ENCODE measurements around the gene INO80C.

- TF ChIP-seq, protein P1, sequence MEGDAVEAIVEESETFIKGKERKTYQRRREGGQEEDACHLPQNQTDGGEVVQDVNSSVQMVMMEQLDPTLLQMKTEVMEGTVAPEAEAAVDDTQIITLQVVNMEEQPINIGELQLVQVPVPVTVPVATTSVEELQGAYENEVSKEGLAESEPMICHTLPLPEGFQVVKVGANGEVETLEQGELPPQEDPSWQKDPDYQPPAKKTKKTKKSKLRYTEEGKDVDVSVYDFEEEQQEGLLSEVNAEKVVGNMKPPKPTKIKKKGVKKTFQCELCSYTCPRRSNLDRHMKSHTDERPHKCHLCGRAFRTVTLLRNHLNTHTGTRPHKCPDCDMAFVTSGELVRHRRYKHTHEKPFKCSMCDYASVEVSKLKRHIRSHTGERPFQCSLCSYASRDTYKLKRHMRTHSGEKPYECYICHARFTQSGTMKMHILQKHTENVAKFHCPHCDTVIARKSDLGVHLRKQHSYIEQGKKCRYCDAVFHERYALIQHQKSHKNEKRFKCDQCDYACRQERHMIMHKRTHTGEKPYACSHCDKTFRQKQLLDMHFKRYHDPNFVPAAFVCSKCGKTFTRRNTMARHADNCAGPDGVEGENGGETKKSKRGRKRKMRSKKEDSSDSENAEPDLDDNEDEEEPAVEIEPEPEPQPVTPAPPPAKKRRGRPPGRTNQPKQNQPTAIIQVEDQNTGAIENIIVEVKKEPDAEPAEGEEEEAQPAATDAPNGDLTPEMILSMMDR (optimal IDR thresholded peaks at IDR 0.05 in 1 of 3, IDR thresholded peaks at IDR 0.05 in 1 of 3, conservative IDR thresholded peaks at IDR 0.05 in 1 of 3; ENCODE audit: extremely low read depth in 1 of 3, insufficient read depth in 2 of 3, low read length in 3 of 3) = no peak
- TF ChIP-seq EZH2 (IDR thresholded peaks at IDR 0.05; ENCODE audit: low read length) = no peak
Measured at GRCh38 chr18:35424356-35424755, 73.4 kb downstream of the INO80C start.
